ENCODE results near the gene AGRP.

The AGRP gene

DNA sequence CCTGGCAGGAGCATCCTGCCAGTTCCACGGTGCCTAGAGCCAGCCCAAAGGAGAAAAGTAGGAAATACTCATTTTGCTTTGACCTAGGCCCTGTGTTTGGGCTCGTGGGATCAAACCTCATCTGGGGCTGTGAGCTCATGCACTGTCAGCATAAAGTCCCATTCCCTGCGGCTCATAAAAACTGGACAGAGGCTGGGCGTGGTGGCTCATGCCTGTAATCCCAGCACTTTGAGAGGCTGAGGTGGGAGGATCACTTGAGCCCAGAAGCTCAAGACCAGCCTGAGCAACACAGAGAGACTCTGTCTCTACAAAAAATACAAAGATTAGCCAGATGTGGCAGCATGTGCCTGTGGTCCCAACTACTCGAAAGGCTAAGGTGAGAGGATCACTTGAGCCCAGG, 20.3 kb downstream of the AGRP start:
- no peak for DNase-seq

DNA sequence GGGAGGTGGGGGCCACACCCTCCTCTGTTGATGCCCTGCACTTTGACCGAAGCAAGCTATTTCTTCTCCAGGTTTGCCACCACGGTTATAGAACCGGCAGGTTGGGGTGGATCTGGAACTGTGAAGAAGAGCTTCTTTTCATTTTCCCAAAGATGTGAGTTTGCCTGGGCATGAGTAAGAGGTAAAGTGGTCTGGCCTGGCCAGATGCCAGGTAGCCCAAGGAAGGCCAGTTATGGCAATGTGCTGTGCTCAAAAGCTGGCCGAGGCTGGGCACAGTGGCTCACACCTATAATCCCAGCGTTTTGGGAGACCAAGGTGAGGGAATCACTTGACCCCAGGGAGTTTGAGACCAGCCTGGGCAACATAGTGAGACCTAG, 21.1 kb downstream of the AGRP start:
- no peak for DNase-seq

- DNase-seq = no peak
Measured at GRCh38 chr16:67461600-67462278, 21.6 kb downstream of the AGRP start.

GRCh38 chr16:67460961-67461360, 22.4 kb downstream of the AGRP start:
- no peak for DNase-seq

DNA sequence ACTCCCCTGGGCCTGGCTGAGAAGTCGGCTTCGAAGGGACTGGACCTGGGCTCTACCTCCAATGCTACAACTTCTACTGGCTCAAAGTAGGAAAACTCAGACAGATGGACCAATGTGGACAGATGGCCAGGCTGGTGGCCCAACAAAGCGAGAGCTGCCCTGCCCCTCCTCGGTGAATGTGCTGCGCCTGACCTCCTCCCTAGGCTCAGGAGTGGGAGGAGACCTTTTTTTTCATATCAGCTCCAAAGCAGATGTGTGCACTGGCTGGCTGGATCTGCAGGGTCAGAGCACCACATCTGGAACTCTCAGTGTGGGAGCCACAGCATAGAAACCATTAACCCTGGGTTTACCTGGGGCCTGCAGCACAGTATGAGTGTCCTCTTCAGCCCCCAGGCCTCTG, 23.2 kb downstream of the AGRP start:
- DNase-seq = no peak

DNA sequence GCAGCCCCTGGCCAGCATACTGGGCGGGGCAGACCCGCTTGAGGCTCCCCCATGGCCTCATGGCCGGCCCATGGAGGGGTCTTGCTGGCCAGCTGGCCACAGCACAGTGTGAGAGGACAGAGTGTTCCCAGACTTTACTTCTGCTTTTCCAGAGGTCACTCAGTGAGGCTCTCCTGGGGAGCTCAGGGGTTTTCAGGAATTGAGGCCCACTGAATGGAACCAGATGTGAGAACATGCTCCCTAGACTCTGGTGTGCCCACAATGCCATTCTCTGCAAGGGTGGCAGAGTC, 23.5 kb downstream of the AGRP start:
- no peak for DNase-seq

DNA sequence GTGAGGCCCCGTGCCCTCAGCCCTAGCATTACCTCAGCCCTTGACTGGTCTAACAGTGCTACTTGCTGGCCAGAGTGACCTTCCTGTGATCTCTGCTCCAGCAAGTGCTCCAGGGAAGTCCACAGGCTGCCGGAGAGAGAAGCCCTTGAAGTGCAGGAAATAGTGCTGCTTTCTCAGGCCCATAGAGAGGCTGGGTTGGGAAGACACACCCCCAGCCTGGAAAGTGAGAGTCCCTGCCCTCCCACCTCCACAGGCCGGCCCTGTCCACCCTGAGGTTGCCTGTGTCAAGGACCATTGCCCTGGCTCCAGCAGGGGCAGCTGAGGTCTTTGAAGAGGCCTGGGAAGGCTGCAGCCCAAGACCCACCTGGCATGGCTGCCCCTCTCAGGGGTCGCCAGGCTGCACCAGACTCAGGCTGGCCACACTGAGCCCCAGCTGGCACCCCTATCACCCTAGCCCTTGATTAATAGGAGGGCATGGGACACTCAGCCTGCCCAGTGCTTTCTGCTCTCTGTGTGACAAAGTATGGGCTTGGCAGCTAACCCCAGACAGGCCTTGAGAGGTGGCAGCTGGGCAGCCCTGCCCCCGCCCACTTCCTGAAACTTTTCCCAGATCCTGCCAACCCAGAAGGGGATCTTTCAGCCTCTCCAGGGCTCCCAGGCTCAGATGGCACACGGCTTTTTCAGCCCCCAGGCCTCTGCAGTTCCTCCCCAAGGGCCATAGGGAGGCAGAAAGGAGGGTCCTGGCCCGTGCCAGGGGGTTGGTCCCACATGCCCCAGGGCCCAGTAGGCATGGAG, 24.1 kb downstream of the AGRP start:
- no peak for DNase-seq

- no peak for DNase-seq
Measured at GRCh38 chr16:67458121-67458641, 25.2 kb downstream of the AGRP start.

- no peak for DNase-seq
Measured at GRCh38 chr16:67457611-67458010, 25.7 kb downstream of the AGRP start.

DNA sequence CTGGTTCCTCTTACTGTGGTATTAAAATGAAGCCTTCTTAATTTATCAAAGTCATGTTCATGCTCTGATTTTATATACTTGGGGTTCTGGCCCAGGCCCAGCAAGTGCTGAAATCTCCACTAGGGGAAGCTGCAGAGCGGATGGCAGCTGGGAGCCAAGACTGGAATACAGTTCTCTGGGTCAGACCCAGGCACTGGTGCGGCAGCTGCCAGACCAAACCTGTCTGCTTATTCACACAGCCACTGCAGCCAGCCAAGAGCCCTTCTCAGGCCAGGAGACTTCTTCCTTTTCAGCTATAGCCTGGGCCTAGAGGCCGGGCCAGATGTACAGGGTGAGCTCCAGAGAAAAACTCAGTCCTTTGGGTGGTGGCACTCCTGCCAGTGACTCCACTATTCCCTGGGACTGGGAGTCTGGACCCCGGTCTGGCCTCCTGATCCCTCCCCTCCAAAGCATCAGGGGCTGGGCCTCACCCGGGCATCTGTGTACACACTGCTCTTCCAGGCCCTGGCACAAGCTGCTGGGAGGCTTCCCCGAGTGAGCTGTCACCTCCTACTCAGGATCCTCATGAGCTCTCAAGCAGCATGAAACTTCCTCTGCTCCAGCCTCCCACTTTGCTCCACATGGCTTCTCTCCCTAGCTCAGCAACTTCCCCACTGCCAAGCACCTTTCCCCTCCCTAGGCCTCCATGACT, 26.8 kb downstream of the AGRP start:
- DNase-seq = no peak

DNA sequence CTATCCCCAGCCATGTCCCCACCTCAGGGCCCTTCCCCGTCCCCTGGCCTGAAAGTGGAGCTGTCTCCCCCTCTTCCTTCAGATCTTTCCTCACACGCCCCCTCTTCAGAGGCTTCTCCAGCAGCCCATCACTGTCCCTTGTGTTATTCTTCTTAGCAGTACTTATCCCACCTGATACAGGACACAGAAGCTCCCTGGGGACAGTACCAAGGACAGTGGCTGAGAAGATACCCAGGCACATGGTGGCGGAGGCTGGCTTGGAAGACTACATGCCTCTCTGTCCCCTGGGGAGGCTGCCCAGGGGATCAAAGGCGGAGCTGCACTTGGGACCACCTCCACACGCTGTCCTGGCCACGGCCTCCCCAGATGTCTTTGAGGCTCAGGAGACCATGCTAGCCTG, 28.5 kb downstream of the AGRP start:
- no peak for DNase-seq

DNA sequence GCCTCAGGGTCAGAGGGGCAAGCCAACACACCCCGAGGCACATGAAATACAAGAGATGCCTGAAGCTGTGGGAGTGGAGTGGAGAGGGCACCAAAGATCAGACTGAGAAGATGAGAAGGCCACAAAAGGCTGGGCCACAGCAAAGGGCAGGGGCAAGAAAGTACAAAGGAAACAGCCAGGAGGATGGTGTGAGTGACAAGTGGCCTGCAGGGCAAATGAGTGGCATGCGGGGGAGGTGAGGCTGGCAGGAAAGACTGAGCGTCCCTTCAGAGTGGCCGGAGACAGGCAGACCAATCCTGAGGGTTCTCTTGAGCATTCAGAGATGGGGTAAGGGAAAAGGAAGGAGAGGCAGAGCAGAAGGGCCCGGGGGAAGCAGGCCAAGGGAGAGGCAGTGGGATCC, 29.2 kb downstream of the AGRP start:
- DNase-seq = no peak

DNA sequence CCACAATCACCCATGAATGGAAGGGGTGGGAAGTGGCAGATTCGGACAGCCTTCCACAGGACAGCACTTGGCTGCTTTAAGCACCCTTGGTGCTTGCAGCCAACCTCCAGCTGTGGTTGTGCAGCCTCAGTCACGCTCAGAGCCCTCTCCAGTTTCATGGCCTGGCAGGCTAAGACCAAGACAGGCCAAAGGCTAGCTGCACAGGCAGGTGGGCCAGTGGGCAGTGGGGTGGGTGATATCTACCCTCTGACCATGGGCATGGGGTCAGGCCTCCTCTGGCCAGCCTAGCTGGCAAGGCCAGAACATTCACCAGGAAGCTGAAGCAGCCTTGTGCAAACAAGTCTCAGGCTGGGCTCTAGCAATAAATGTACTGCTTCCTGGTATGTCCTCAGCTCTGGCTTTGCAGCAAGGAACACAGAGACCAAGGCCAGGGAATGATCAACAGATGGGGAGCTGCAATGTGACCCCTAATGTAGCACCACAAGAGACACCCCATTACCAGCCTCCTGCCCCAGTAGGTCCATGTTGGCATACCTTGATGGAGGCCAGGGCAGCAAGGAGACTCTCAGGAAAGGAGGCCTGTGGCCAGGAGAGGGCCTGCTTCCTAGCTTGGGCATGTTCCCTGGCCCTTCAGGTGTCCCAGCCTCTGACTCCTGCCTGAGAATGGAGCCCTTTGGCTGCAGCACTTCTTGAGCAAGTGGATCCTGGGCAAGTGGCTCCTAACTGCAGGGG, 31.5 kb downstream of the AGRP start:
- DNase-seq = no peak

- no peak for DNase-seq
Measured at GRCh38 chr16:67451061-67451703, 32.2 kb downstream of the AGRP start.

DNA sequence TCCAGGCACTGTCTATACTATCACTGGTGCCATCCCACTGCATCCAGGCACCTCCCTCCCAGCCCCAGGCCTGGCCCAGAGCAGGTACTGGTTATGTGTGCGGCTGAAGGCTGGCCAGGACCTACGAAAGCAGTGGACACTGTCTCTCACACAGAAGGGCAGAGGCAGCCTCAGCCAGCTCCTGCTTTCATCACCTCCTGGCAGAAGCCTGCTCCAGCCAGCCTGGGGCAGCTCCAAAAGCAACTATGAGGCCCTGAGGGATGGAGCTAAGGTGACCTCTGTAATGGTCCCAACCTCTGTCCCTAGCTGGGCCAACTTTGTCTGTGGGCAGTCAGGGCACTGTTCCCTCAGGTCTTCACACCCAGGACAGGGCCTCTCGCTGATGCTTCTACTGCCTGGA, 33.6 kb downstream of the AGRP start:
- no peak for DNase-seq

- DNase-seq = no peak
Measured at GRCh38 chr16:67449336-67449735, 34.0 kb downstream of the AGRP start.

- DNase-seq = no peak
Measured at GRCh38 chr16:67448580-67448979, 34.8 kb downstream of the AGRP start.

DNA sequence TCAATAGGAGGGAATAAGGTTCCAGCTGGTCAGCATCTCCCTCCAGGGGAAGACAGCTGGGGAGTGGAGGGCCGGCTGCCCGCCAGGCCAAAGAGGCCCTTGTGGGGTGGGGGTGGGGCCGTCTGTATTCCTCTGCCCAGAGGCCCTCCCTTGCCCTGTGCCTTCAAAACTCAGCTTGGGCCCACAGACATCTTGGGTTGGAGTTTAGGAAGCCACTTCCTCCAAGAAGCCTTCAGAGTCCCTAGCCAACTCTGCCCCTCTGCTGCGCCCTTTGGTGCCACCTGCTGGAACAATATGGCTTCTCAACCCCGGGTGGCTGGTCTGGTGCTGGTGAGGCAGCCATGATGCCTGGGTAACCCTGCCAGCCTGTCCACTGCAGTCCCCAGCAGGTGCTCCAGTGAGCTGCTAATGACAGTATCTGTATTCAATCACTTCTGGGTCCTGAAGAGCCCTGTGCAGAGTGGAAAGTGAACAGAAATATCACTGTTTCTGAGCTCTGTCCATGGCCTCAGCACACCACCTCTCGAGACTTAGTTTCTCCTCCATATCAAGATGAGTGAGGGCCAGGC, 35.8 kb downstream of the AGRP start:
- no peak for DNase-seq

DNA sequence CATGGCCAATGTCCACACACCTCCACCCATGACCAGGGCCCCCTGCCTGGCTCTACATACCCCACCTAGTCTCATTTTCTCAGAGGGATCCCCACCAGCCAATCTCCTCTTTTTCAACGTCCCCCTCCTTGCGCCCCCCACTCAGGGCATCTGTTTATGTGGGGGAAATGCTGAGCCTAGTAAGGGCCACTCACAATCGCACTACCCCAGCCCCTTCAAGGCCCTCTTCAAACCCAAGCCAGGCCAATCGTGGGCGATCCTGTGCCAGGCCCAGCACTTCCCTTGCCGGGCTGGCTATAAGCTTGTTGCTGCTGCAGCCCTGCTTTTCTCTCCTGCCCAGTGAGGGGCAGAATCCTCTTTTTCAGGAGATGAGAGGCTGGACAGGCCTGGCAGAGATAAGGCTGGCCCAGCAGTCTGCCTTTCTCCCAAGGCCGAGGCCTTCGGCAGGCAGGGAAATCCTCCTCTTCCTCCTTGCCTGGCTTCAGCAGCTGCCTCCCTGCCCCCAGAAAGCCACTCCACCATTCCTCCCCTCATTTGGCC, 36.3 kb downstream of the AGRP start:
- no peak for DNase-seq

GRCh38 chr16:67445913-67446907, 37.1 kb downstream of the AGRP start:
- no peak for DNase-seq

- no peak for DNase-seq
Measured at GRCh38 chr16:67445441-67445912, 37.9 kb downstream of the AGRP start.
